ENCODE results near the gene C1QTNF3. TPM values are rescaled to one million over a fixed set of nuclear protein-coding genes. Genes with fewer than 3 reads are reported as not detected.
A peak's percentile ranks its signal among the peaks of the same experiment; 100 is the strongest.

Gene C1QTNF3
- total RNA-seq, 1 donor: 2.2 TPM

DNA sequence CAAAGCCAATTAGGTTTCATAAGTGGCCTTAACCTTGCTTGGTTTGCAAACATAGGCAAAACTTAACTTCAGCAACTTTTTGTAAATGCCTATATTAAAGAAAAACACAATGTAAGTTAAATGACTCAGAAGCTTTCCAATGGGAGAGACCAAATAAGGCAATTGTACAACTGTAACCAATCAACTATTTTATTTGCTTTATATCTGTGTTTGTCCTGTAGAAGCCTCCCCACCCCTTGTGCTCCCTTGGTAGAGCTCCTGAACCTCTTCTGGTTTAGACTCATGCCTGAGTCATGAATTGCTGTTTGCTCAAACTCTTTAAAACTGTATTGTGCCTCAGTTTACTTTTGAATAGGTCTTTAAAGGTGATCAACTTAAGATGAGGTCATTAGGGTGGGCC, 3.0 kb upstream of the C1QTNF3 start:
- Histone ChIP-seq H3K4me2 (ENCODE audit: insufficient read depth, low read length) (no peak overlapping the region), H3K27ac (ENCODE audit: low read depth, low read length) (no peak overlapping the region)

DNA sequence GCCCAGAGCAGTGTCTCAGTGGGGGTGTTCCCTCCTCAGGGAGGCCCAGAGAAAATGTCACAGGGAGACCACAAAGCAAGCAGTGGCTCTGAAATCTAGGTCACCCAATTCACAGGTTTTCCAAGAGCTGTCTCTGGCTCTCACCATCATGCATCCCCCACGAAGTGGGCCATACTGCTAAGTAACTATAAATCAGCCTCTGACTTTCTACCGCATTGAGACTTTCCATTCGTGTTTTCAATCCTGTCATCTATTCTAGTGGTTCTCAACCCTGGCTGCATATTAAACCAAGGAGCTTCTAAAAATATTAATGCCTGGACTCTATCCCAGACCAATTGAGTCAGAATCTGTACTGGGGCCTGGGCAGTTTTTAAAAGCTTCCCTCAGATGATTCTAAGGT, 2.0 kb upstream of the C1QTNF3 start:
- Histone ChIP-seq H3K27me3 (ENCODE audit: insufficient read depth, low read length) (no peaks in the 10 kb centered on the region), H3K4me1 (ENCODE audit: insufficient read depth, low read length) (peaks cover 18% of the 10 kb centered on the region), H3K36me3 (ENCODE audit: insufficient read depth, low read length) (no peaks in the 10 kb centered on the region), H3K9me3 (ENCODE audit: low read depth, low read length) (no peaks in the 10 kb centered on the region), H4K20me1 (ENCODE audit: insufficient read depth, low read length) (no peaks in the 10 kb centered on the region), H3K79me2 (ENCODE audit: insufficient read depth, low read length) (no peaks in the 10 kb centered on the region), H3K4me3 (ENCODE audit: insufficient read depth, low read length) (no peak overlapping the region), H3K4me2 (ENCODE audit: insufficient read depth, low read length) (no peak overlapping the region), H2AFZ (ENCODE audit: low read length) (no peak overlapping the region), H3K27ac (ENCODE audit: low read depth, low read length) (no peak overlapping the region)
- DNase-seq (ENCODE audit: insufficient read length, low spot score, missing footprints): no peak
- TF ChIP-seq, protein P1, sequence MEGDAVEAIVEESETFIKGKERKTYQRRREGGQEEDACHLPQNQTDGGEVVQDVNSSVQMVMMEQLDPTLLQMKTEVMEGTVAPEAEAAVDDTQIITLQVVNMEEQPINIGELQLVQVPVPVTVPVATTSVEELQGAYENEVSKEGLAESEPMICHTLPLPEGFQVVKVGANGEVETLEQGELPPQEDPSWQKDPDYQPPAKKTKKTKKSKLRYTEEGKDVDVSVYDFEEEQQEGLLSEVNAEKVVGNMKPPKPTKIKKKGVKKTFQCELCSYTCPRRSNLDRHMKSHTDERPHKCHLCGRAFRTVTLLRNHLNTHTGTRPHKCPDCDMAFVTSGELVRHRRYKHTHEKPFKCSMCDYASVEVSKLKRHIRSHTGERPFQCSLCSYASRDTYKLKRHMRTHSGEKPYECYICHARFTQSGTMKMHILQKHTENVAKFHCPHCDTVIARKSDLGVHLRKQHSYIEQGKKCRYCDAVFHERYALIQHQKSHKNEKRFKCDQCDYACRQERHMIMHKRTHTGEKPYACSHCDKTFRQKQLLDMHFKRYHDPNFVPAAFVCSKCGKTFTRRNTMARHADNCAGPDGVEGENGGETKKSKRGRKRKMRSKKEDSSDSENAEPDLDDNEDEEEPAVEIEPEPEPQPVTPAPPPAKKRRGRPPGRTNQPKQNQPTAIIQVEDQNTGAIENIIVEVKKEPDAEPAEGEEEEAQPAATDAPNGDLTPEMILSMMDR (IDR thresholded peaks at IDR 0.05; ENCODE audit: extremely low read depth, low read depth, low read length): no peak

More for the DNA sequence above, 3.0 kb upstream of the C1QTNF3 start:
- H2AFZ ChIP-seq (ENCODE audit: low read length): no peak overlapping the region
- TF ChIP-seq, protein P1 (IDR thresholded peaks at IDR 0.05; ENCODE audit: extremely low read depth, low read depth, low read length): no peak
- no peaks in the 10 kb centered on the region for H3K79me2 ChIP-seq (ENCODE audit: insufficient read depth, low read length)
- no peaks in the 10 kb centered on the region for H3K36me3 ChIP-seq (ENCODE audit: insufficient read depth, low read length)
- H3K27me3 ChIP-seq (ENCODE audit: insufficient read depth, low read length): no peaks in the 10 kb centered on the region
- peak; percentile 48 for DNase-seq (ENCODE audit: insufficient read length, low spot score, missing footprints)
- H3K9me3 ChIP-seq (ENCODE audit: low read depth, low read length): no peaks in the 10 kb centered on the region
- peaks cover 18% of the 10 kb centered on the region for H3K4me1 ChIP-seq (ENCODE audit: insufficient read depth, low read length)
- no peak overlapping the region for H3K4me3 ChIP-seq (ENCODE audit: insufficient read depth, low read length)
- H4K20me1 ChIP-seq (ENCODE audit: insufficient read depth, low read length): no peaks in the 10 kb centered on the region

DNA sequence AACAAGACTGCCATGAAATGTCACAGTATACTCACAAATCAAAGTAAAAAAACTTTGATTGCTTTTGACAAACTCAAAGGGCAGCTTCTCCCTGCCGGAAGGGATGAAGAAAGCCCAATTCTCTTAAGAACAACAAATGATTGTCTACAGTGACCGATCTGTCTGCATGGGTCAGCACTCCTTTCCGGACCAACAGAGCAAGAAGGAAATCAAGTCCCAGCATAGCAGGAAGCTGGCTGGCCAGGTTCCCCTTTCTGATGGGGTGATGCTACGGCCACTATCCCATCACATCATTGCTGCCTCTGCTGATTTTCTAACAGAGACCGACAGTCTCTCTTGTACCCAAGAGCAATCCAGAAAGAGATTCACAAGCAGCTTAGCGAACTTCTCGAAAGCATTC, 692 bp downstream of the C1QTNF3 start:
- Histone ChIP-seq H4K20me1 (ENCODE audit: insufficient read depth, low read length) (no peaks in the 10 kb centered on the region), H3K27ac (ENCODE audit: low read depth, low read length) (no peak overlapping the region), H3K9me3 (ENCODE audit: low read depth, low read length) (no peaks in the 10 kb centered on the region), H3K4me1 (ENCODE audit: insufficient read depth, low read length) (peaks cover 18% of the 10 kb centered on the region), H3K36me3 (ENCODE audit: insufficient read depth, low read length) (no peaks in the 10 kb centered on the region), H3K4me2 (ENCODE audit: insufficient read depth, low read length) (no peak overlapping the region), H3K79me2 (ENCODE audit: insufficient read depth, low read length) (no peaks in the 10 kb centered on the region), H3K4me3 (ENCODE audit: insufficient read depth, low read length) (no peak overlapping the region), H2AFZ (ENCODE audit: low read length) (no peak overlapping the region), H3K27me3 (ENCODE audit: insufficient read depth, low read length) (no peaks in the 10 kb centered on the region)
- TF ChIP-seq, protein P1 (IDR thresholded peaks at IDR 0.05; ENCODE audit: extremely low read depth, low read depth, low read length): no peak
- DNase-seq (ENCODE audit: insufficient read length, low spot score, missing footprints): peak; percentile 19

DNA sequence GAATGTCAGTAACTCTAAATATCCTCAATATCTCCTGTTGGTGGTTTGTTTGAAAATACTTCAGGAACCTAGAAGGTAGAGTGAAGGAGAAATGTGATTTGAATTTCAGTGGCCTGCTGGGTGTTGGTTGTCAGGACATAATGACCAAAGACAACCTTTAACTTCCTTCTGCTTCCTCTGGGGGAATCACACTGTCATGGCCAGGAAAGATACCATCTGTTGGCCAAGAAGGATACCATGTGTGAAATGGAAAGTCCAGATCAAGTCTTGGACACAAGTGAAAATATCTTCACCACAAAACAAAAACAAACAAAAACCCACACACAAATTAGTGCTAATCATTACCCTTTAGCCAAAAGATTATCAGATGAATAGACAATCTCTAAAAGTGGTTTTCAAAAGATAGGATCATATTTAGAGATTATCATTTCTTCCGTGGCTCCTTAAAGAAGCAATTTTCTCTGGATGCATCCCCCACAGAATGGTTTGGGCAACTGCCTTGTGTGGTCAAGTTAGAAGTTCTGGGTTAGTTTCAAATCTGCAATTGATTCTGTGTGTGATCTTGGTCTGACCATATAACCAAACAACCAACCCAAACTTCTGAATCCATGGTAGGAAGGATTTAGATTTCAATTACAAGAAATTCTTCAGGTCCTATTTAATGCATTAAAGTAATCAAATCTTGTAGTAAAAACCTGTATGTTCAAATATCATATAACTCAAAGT, 1.6 kb downstream of the C1QTNF3 start:
- Histone ChIP-seq H3K36me3 (ENCODE audit: insufficient read depth, low read length) (no peaks in the 10 kb centered on the region), H3K9me3 (ENCODE audit: low read depth, low read length) (no peaks in the 10 kb centered on the region), H3K4me2 (ENCODE audit: insufficient read depth, low read length) (no peak overlapping the region), H3K27me3 (ENCODE audit: insufficient read depth, low read length) (no peaks in the 10 kb centered on the region), H4K20me1 (ENCODE audit: insufficient read depth, low read length) (no peaks in the 10 kb centered on the region), H3K4me1 (ENCODE audit: insufficient read depth, low read length) (peaks cover 17% of the 10 kb centered on the region), H3K4me3 (ENCODE audit: insufficient read depth, low read length) (no peak overlapping the region), H2AFZ (ENCODE audit: low read length) (no peak overlapping the region), H3K27ac (ENCODE audit: low read depth, low read length) (no peak overlapping the region), H3K79me2 (ENCODE audit: insufficient read depth, low read length) (no peaks in the 10 kb centered on the region)
- no peak for DNase-seq (ENCODE audit: insufficient read length, low spot score, missing footprints)
- TF ChIP-seq, protein P1 (IDR thresholded peaks at IDR 0.05; ENCODE audit: extremely low read depth, low read depth, low read length): no peak
